Measurements from ENCODE around the gene DLG1.

Gene DLG1

GRCh38 chr3:196997311-196997710 is 301.1 kb downstream of the DLG1 start:
- DNase-seq (ENCODE audit: low read depth): no peak

DNA sequence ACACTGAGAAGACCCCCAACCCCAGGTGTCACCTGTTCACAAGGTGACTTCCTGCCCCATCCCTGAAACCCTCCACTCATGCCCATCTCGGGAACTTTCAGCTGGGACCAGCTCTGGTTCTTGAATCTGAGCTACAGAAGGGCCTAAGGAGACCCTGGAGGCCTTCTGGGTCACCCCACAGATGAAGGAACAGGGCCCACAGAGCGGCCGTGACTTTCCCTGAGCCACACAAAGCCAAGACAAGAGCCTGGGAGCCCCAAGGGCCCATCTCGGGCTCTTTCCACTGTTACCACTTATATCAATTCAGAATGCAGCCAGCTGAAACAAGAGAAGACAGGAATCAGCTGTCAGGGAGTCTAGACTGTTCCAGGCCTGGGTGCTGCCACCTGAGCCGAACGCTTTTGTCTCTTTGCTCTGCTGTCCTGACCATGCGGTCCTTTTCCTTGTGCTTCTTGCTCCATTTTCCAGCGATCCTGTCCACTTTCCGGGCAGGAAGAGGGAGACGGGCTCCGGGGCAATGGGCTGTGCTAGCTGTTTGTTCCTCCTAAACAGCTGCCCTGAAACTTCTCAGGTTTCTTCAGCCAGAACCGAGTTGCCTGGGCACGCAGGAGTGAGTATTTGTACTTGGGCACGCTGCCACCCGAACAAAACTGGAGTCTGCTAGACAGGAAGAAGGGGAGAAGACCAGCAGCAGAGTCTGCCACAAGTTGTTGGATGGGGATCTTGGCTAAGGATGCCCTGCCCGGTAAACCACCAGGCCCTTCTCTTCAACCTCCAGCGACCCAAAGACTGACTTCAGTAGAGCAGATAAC is 301.8 kb downstream of the DLG1 start:
- DNase-seq (ENCODE audit: low read depth): no peak

DNA sequence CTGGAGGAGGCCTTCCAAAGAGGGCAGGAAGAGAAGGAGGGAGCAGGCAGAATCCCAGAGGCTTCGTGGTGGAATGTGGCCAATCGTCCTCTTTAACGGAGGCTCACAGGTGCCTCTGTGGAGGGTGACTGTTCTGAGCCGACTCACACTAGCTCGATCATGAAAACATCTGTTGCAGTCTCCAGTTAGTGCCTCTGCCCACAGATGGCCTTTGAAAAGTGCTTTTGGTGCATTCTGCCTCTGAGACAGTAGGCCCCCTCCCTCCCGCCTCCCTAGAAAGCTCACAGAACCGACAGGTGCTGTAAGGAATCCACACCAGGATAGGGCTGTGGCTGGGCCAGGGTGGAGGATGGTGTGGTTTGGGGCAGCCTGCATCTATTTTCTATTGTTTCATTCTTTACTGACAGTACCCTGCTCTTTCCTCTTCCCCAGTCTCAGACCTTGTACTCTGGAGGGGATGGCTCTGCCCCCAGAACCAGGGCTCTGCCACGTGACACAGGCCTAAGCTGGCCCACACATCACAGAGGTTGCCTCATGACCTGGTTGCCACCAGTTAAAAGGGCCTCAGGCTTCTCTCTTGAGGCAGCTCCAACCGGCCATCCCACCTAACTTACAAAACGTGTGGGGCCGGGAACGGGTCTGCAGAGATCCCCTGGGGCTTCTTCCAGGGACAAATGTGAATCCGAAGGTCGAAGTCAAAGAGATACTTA is 302.6 kb downstream of the DLG1 start:
- DNase-seq (ENCODE audit: low read depth): no peak

GRCh38 chr3:196995027-196995426 is 303.4 kb downstream of the DLG1 start:
- no peak for DNase-seq (ENCODE audit: low read depth)

GRCh38 chr3:196994056-196994455 is 304.4 kb downstream of the DLG1 start:
- no peak for DNase-seq (ENCODE audit: low read depth)
